Mammary epithelial cell (primary cell): ENCODE results near the gene FRG2C.
"Not testable (repeated sequence)": the region's sequence is repeated elsewhere in the genome, so short reads cannot be mapped to it uniquely, and the experiment has no call there.

Experiments used
- EZH2 ChIP-seq: IDR thresholded peaks from 2 replicates; pipeline ENCODE4 v1.6.1; 2012; ENCODE audit warnings: low read length, inconsistent platforms, borderline replicate concordance
- TF ChIP-seq, protein P1 (sequence below), 2 donors: IDR thresholded peaks in 1 of 2; conservative IDR thresholded peaks in 1 of 2; 2 replicates each; pipeline ENCODE4 v1.5.1; 2011 to 2012; ENCODE audit warnings: inconsistent platforms in 2 of 2, low read length in 2 of 2, mild to moderate bottlenecking in 2 of 2, control low read depth in 1 of 2, low read depth in 1 of 2; ENCODE audit not compliant: insufficient read depth in 1 of 2; ENCODE audit errors: extremely low read depth in 1 of 2

DNA sequence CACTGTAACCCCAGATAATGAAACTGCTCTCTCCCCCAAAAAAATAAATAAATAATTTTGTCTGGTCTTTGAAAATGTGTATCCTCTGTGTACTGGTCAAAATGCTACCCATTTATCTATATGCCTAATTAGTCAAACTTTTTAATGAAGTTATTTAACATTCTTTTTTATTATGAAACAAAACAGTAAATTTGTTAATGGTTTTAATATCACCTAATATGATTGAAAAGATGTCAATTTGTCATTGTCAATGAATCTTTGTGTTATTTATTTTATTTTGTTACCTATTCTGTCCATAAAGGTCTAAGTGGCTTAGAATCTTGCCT is 5.1 kb upstream of the FRG2C start:
- not testable (repeated sequence) for TF ChIP-seq EZH2
- TF ChIP-seq, protein P1, sequence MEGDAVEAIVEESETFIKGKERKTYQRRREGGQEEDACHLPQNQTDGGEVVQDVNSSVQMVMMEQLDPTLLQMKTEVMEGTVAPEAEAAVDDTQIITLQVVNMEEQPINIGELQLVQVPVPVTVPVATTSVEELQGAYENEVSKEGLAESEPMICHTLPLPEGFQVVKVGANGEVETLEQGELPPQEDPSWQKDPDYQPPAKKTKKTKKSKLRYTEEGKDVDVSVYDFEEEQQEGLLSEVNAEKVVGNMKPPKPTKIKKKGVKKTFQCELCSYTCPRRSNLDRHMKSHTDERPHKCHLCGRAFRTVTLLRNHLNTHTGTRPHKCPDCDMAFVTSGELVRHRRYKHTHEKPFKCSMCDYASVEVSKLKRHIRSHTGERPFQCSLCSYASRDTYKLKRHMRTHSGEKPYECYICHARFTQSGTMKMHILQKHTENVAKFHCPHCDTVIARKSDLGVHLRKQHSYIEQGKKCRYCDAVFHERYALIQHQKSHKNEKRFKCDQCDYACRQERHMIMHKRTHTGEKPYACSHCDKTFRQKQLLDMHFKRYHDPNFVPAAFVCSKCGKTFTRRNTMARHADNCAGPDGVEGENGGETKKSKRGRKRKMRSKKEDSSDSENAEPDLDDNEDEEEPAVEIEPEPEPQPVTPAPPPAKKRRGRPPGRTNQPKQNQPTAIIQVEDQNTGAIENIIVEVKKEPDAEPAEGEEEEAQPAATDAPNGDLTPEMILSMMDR (conservative IDR thresholded peaks at IDR 0.05 in 1 of 2, IDR thresholded peaks at IDR 0.05 in 1 of 2; ENCODE audit: extremely low read depth in 1 of 2, insufficient read depth in 1 of 2, low read depth in 1 of 2, low read length in 2 of 2) = not testable (repeated sequence)
